Bronchial epithelial cell (primary cell): ENCODE data around the gene ACSL5. TPM values are rescaled to one million over a fixed set of nuclear protein-coding genes. Genes with fewer than 3 reads are reported as not detected.

Experiments used
- DNase-seq: peaks from one replicate; pipeline ENCODE4 v3.0.0-alpha.2; 2010; ENCODE audit warnings: low read depth
- FAIRE-seq: peaks from 2 replicates; lab custom pipeline; 2011; peaks lifted over from hg19 to GRCh38; lab: Jason Lieb, UNC
- H3K27me3 ChIP-seq: 2 replicates; pipeline ENCODE4 v1.5.1; 2011; ENCODE audit warnings: low read length; ENCODE audit not compliant: control insufficient read depth, insufficient read depth
- H3K36me3 ChIP-seq: 2 replicates; pipeline ENCODE4 v1.5.1; 2011; ENCODE audit warnings: low read length; ENCODE audit not compliant: control insufficient read depth, insufficient read depth
- H3K4me3 ChIP-seq: 2 replicates; pipeline ENCODE4 v1.5.1; 2011; ENCODE audit warnings: mild to moderate bottlenecking, low read depth, low read length, control low read depth
- CTCF ChIP-seq: IDR thresholded peaks from 2 replicates; pipeline ENCODE4 v1.5.1; 2011; ENCODE audit warnings: mild to moderate bottlenecking, moderate library complexity, low read length, control low read depth, inconsistent platforms; ENCODE audit not compliant: insufficient read depth, severe bottlenecking
- total RNA-seq: library from RNA; depleted of rRNA; stranded (reverse); fragments of >200 nt; gene quantifications from 2 replicates; pipeline ENCODE4 v1.2.1, GENCODE V29; 2014

Gene ACSL5
- total RNA-seq, 1 donor from 2014 or later: under 0.01 TPM

GRCh38 chr10:112345743-112346142, 28.2 kb upstream of the ACSL5 start:
- no peak for TF ChIP-seq CTCF
- no peak overlapping the region for H3K4me3 ChIP-seq
- no peaks in the 10 kb centered on the region for H3K27me3 ChIP-seq
- DNase-seq (no peak), FAIRE-seq (no peak)
- no peaks in the 10 kb centered on the region for H3K36me3 ChIP-seq

GRCh38 chr10:112346774-112347173, 27.1 kb upstream of the ACSL5 start:
- TF ChIP-seq CTCF: no peak
- no peak for FAIRE-seq
- Histone ChIP-seq H3K4me3 (no peak overlapping the region), H3K27me3 (no peaks in the 10 kb centered on the region), H3K36me3 (no peaks in the 10 kb centered on the region)
- DNase-seq: no peak

- H3K4me3 ChIP-seq: no peak overlapping the region
- H3K27me3 ChIP-seq: no peaks in the 10 kb centered on the region
- DNase-seq (no peak), FAIRE-seq (no peak)
- no peak for TF ChIP-seq CTCF
- no peaks in the 10 kb centered on the region for H3K36me3 ChIP-seq
Measured at GRCh38 chr10:112347709-112348671, 25.9 kb upstream of the ACSL5 start.

- DNase-seq: no peak
- no peak for FAIRE-seq
- H3K27me3 ChIP-seq: no peaks in the 10 kb centered on the region
- no peak overlapping the region for H3K4me3 ChIP-seq
- no peak for TF ChIP-seq CTCF
- H3K36me3 ChIP-seq: no peaks in the 10 kb centered on the region
Measured at GRCh38 chr10:112348759-112349158, 25.2 kb upstream of the ACSL5 start.

- no peak overlapping the region for H3K4me3 ChIP-seq
- H3K36me3 ChIP-seq: no peaks in the 10 kb centered on the region
- no peak for TF ChIP-seq CTCF
- no peak for FAIRE-seq
- DNase-seq: no peak
- no peaks in the 10 kb centered on the region for H3K27me3 ChIP-seq
Measured at GRCh38 chr10:112349521-112350085, 24.3 kb upstream of the ACSL5 start.
